ENCODE data around the gene TRMT11. TPM values are rescaled to one million over a fixed set of nuclear protein-coding genes. Genes with fewer than 3 reads are reported as not detected.
A peak's percentile ranks its signal among the peaks of the same experiment; 100 is the strongest.

Gene TRMT11
- total and polyA plus RNA-seq, 9 of the 15 experiments (the other 6 are each of a cell fraction or from before 2014, with no cell fraction given) = 38.8 to 88.0 (median 59.8) TPM

DNA sequence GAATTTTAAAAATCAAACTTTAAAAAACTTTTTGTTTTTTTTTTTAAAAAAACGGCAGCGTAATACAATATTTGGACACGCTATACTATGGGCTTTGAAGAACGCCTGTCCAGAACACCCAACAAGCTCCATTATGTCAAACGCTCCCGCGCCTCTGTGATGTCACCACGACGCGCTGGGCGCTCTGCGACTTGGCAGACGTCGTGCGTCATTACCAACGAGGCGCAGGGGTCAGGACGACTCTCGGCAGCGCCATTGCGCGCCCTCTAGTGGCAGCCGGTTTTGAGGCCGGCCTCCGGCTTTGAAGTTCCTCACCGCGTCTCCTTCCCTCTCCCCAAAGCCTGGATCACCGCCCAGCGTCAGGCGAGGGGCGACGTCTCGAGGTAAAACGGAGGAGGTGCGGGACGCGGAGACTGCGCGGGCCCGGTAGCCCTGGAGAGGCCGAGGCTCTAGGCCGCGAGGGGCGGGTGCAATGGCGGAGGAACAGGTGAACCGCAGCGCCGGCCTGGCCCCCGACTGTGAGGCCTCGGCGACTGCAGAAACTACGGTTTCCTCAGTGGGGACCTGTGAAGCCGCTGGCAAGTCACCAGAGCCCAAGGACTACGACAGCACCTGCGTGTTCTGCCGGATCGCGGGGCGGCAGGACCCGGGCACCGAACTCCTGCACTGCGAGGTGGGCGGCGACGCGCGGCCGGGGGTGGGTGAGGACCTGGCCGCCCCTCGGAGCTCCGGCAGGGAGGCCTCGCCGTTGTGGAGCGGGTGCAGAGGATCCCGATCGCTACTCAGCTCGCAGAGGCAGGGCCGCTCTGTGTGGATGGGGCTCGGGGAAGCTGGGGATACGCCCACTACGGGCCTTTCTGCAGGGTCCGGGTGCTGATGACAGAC is 29.6 kb upstream of the TRMT11 start, which contains the start of gene HINT3 (continued):
- TF ChIP-seq GMEB1 (CRISPR knock-in tag; IDR thresholded peaks at IDR 0.05) = peak; percentile 99
- TF ChIP-seq CREM (IDR thresholded peaks at IDR 0.05; ENCODE audit: low read depth) = peak; percentile 99
- TF ChIP-seq, protein P1, sequence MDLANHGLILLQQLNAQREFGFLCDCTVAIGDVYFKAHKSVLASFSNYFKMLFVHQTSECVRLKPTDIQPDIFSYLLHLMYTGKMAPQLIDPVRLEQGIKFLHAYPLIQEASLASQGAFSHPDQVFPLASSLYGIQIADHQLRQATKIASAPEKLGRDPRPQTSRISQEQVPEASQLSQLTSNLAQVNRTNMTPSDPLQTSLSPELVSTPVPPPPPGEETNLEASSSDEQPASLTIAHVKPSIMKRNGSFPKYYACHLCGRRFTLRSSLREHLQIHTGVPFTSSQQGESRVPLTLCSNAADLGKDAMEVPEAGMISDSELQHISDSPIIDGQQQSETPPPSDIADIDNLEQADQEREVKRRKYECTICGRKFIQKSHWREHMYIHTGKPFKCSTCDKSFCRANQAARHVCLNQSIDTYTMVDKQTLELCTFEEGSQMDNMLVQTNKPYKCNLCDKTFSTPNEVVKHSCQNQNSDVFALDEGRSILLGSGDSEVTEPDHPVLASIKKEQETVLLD (IDR thresholded peaks at IDR 0.05) = peak; percentile 97
- TF ChIP-seq PHTF2 (CRISPR knock-in tag; IDR thresholded peaks at IDR 0.05) = no peak
- TF ChIP-seq FOXK2 (conservative IDR thresholded peaks at IDR 0.05 in 1 of 2, IDR thresholded peaks at IDR 0.05 in 1 of 2; ENCODE audit: low read depth in 2 of 2) = peak; percentile 68 to 84
- no peak for TF ChIP-seq NFIX (CRISPR knock-in tag; IDR thresholded peaks at IDR 0.05; ENCODE audit: low read depth)
- no peak for TF ChIP-seq MAFG (tag; conservative IDR thresholded peaks at IDR 0.05)
- no peak for TF ChIP-seq CEBPG (CRISPR knock-in tag; IDR thresholded peaks at IDR 0.05)
- no peak for TF ChIP-seq CEBPG (tag; conservative IDR thresholded peaks at IDR 0.05 in 1 of 2, IDR thresholded peaks at IDR 0.05 in 1 of 2)
- TF ChIP-seq ZNF449 (CRISPR knock-in tag; IDR thresholded peaks at IDR 0.05) = no peak
- no peak for TF ChIP-seq ZNF436 (CRISPR knock-in tag; IDR thresholded peaks at IDR 0.05)
- no peak; the same call in 1 of the 2 replicates for TF ChIP-seq ZNF79 (CRISPR knock-in tag; IDR thresholded peaks at IDR 0.05; ENCODE audit: low read depth)
- TF ChIP-seq GTF2A2 (tag; IDR thresholded peaks at IDR 0.05) = no peak
- no peak for TF ChIP-seq ZNF217 (CRISPR knock-in tag; IDR thresholded peaks at IDR 0.05)
- peak; percentile 59 for TF ChIP-seq TRIM28 (IDR thresholded peaks at IDR 0.05)
- TF ChIP-seq CBX5 (IDR thresholded peaks at IDR 0.05; ENCODE audit: borderline replicate concordance, low read depth) = no peak
- TF ChIP-seq SMARCC2 (IDR thresholded peaks at IDR 0.05; ENCODE audit: low read depth) = no peak
- no peak for TF ChIP-seq EHMT2 (IDR thresholded peaks at IDR 0.05)
- TF ChIP-seq MLX (CRISPR knock-in tag; conservative IDR thresholded peaks at IDR 0.05) = no peak

All from K562 (cell line).